ENCODE results near the gene CPXCR1. TPM values are rescaled to one million over a fixed set of nuclear protein-coding genes. Genes with fewer than 3 reads are reported as not detected.

The CPXCR1 gene
- not detected in 2 replicates for total RNA-seq

DNA sequence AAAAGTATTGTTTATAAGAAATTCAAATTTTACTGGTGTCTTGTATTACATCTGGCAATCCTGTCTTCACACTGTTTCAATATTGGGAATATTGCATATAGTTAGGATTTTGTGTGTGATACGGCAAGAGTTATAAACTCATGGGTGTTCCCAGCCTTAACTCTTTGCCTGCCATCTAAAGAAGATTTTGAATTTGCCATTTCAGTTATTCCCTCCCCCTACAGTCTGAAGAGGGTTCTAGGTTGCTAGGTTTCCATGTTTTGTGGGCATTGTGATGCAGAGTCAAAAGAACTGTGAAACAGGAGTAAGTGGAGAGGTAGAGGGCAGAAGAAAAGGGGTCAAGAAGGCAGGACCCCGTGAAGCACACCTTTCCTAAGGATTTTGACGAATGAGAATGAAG is at the start of gene CPXCR1:
Gene CPXCR1 (plus strand): TSS at position 301 of the 400 bp plus-strand sequence. CDS start 6,190 bp downstream, outside the sequence.

All from placental pericyte (primary cell).